Astrocyte (in vitro differentiated cells and primary cell): ENCODE results near the gene CSMD2. TPM values are rescaled to one million over a fixed set of nuclear protein-coding genes. Genes with fewer than 3 reads are reported as not detected.

Experiments
- DNase-seq: peaks from one replicate; pipeline ENCODE4 v3.0.0-alpha.2; 2010; ENCODE audit warnings: low read depth
- FAIRE-seq: peaks from 2 replicates; lab custom pipeline; 2011; peaks lifted over from hg19 to GRCh38; lab: Jason Lieb, UNC
- H2AFZ ChIP-seq: 2 replicates; pipeline ENCODE4 v1.6.0; 2012; ENCODE audit warnings: low read depth, low read length, inconsistent platforms
- H3K27ac ChIP-seq: 2 replicates; pipeline ENCODE4 v1.5.1; 2011; ENCODE audit warnings: low read depth, low read length, inconsistent platforms
- H3K27me3 ChIP-seq: 2 replicates; pipeline ENCODE4 v1.6.0; 2011; ENCODE audit warnings: low read length, inconsistent platforms; ENCODE audit not compliant: insufficient read depth
- H3K36me3 ChIP-seq: 2 replicates; pipeline ENCODE4 v1.5.1; 2011; ENCODE audit warnings: low read length, inconsistent platforms; ENCODE audit not compliant: insufficient read depth
- H3K4me1 ChIP-seq: 2 replicates; pipeline ENCODE4 v1.5.1; 2011; ENCODE audit warnings: low read length, inconsistent platforms; ENCODE audit not compliant: insufficient read depth
- H3K4me2 ChIP-seq: 2 replicates; pipeline ENCODE4 v1.6.0; 2012; ENCODE audit warnings: low read length, inconsistent platforms
- H3K4me3 ChIP-seq: 2 replicates; pipeline ENCODE4 v1.5.1; 2011; ENCODE audit warnings: low read depth, mild to moderate bottlenecking, low read length, inconsistent platforms; ENCODE audit not compliant: insufficient read depth
- H3K79me2 ChIP-seq: 2 replicates; pipeline ENCODE4 v1.6.0; 2012; ENCODE audit warnings: mild to moderate bottlenecking, low read length, inconsistent platforms; ENCODE audit not compliant: insufficient read depth
- H3K9ac ChIP-seq: 2 replicates; pipeline ENCODE4 v1.6.0; 2012; ENCODE audit warnings: mild to moderate bottlenecking, low read length, inconsistent platforms
- H3K9me3 ChIP-seq: 2 replicates; pipeline ENCODE4 v1.5.1; 2012; ENCODE audit warnings: low read depth, mild to moderate bottlenecking, low read length, inconsistent platforms; ENCODE audit not compliant: insufficient read depth
- H4K20me1 ChIP-seq: 2 replicates; pipeline ENCODE4 v1.6.0; 2012; ENCODE audit warnings: low read length, inconsistent platforms; ENCODE audit not compliant: insufficient read depth
- H3K27ac Mint-ChIP-seq: one replicate; pipeline ENCODE4 v1.8.0; 2021; ENCODE audit warnings: mild to moderate bottlenecking, mixed read lengths; ENCODE audit not compliant: unreplicated experiment
- H3K27me3 Mint-ChIP-seq: one replicate; pipeline ENCODE4 v1.8.0; 2021; ENCODE audit warnings: low read depth, mixed read lengths; ENCODE audit not compliant: unreplicated experiment
- H3K36me3 Mint-ChIP-seq: one replicate; pipeline ENCODE4 v1.8.0; 2021; ENCODE audit warnings: low read depth, mixed read lengths; ENCODE audit not compliant: unreplicated experiment
- H3K4me1 Mint-ChIP-seq: one replicate; pipeline ENCODE4 v1.8.0; 2021; ENCODE audit warnings: low read depth, mixed read lengths; ENCODE audit not compliant: unreplicated experiment
- H3K4me3 Mint-ChIP-seq: one replicate; pipeline ENCODE4 v1.8.0; 2021; ENCODE audit warnings: mild to moderate bottlenecking, moderate library complexity, mixed read lengths; ENCODE audit not compliant: unreplicated experiment
- H3K9me3 Mint-ChIP-seq: one replicate; pipeline ENCODE4 v1.8.0; 2021; ENCODE audit warnings: mild to moderate bottlenecking, mixed read lengths; ENCODE audit not compliant: unreplicated experiment
- CTCF ChIP-seq: IDR thresholded peaks from 2 replicates; pipeline ENCODE4 v1.5.1; 2011; ENCODE audit warnings: low read depth, mild to moderate bottlenecking, inconsistent platforms, low read length, moderate library complexity; ENCODE audit not compliant: insufficient read depth
- EZH2 ChIP-seq: IDR thresholded peaks from 2 replicates; pipeline ENCODE4 v1.6.1; 2012; ENCODE audit warnings: mild to moderate bottlenecking, low read length, inconsistent platforms; ENCODE audit not compliant: insufficient read depth
- total RNA-seq: library from RNA; stranded (reverse); gene quantifications from 2 replicates; pipeline ENCODE4 v1.2.1, GENCODE V29; 2021

Gene CSMD2
- total RNA-seq, 1 donor from 2014 or later: 11.1 TPM

- H3K27ac Mint-ChIP-seq: no peak overlapping the region
- FAIRE-seq (no peak), DNase-seq (no peak)
- Histone ChIP-seq H3K27ac (no peak overlapping the region), H3K79me2 (peaks cover 19% of the 10 kb centered on the region), H4K20me1 (peaks cover 29% of the 10 kb centered on the region), H3K9me3 (no peaks in the 10 kb centered on the region), H3K9ac (no peak overlapping the region), H3K4me2 (no peak overlapping the region), H3K27me3 (no peaks in the 10 kb centered on the region), H2AFZ (no peak overlapping the region), H3K36me3 (no peaks in the 10 kb centered on the region), H3K4me3 (no peak overlapping the region), H3K4me1 (no peaks in the 10 kb centered on the region)
- TF ChIP-seq EZH2: no peak
- TF ChIP-seq CTCF: no peak
- no peaks in the 10 kb centered on the region for H3K27me3 Mint-ChIP-seq
- H3K9me3 Mint-ChIP-seq: peaks cover 5% of the 10 kb centered on the region
- no peaks in the 10 kb centered on the region for H3K4me1 Mint-ChIP-seq
- H3K36me3 Mint-ChIP-seq: peaks cover 16% of the 10 kb centered on the region
- no peak overlapping the region for H3K4me3 Mint-ChIP-seq
These were observed 75.3 kb downstream of the CSMD2 start for GRCh38 chr1:34089731-34090130.

DNA sequence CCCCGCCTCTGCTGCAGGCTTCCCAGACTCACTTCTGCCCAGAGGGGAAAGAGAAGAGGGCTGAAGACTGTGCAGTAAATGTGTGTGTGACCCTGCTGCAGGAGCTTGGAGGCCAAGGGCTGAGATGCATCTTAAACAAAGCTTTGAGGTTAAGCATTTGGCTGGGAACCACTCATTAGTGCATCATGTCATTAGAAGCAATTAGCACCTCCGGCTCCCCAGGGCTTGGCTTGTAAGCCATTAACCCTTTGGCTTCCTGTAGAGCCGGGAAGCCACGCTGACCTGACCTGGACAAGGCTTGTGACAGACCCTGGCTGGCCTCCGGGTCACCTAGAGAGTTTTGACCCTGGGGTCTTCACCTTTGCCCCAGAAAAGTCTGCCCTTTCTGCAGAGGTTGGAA lies 77.0 kb downstream of the CSMD2 start:
- Mint-ChIP-seq H3K4me3 (no peak overlapping the region), H3K36me3 (peaks cover 22% of the 10 kb centered on the region), H3K9me3 (peaks cover 12% of the 10 kb centered on the region), H3K27me3 (no peaks in the 10 kb centered on the region), H3K4me1 (no peaks in the 10 kb centered on the region), H3K27ac (no peak overlapping the region)
- FAIRE-seq (no peak), DNase-seq (no peak)
- Histone ChIP-seq H3K27me3 (no peaks in the 10 kb centered on the region), H3K9me3 (no peaks in the 10 kb centered on the region), H3K79me2 (peaks cover 22% of the 10 kb centered on the region), H3K4me3 (no peak overlapping the region), H4K20me1 (peaks cover 29% of the 10 kb centered on the region), H3K4me2 (no peak overlapping the region), H3K27ac (no peak overlapping the region), H2AFZ (no peak overlapping the region), H3K9ac (no peak overlapping the region), H3K36me3 (no peaks in the 10 kb centered on the region), H3K4me1 (no peaks in the 10 kb centered on the region)
- no peak for TF ChIP-seq CTCF
- TF ChIP-seq EZH2: no peak

DNA sequence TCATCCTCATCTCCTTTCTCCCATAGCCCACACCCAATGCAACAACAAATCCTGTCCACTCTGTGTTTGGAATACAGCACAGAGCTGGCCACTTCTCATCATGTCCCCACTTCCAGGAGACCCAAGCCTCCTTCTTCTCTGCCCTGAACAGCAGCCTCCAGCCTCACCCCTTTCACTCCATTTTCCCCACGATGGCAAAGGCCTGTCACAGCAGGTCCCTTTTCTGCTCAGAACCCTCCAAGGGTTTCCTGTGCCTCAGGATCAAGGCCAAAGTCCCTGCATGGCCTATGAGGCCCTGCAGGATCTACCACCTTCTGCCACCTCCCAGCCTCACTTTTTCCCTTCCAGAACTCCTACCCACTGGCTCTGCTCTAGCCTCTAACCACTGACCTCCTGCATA lies 78.5 kb downstream of the CSMD2 start:
- H3K4me1 Mint-ChIP-seq: no peaks in the 10 kb centered on the region
- Histone ChIP-seq H2AFZ (no peak overlapping the region), H3K36me3 (no peaks in the 10 kb centered on the region), H4K20me1 (peaks cover 29% of the 10 kb centered on the region), H3K27me3 (no peaks in the 10 kb centered on the region), H3K4me1 (no peaks in the 10 kb centered on the region), H3K9me3 (no peaks in the 10 kb centered on the region), H3K9ac (no peak overlapping the region), H3K27ac (no peak overlapping the region), H3K4me2 (no peak overlapping the region), H3K79me2 (peaks cover 22% of the 10 kb centered on the region), H3K4me3 (no peak overlapping the region)
- peaks cover 22% of the 10 kb centered on the region for H3K36me3 Mint-ChIP-seq
- no peaks in the 10 kb centered on the region for H3K27me3 Mint-ChIP-seq
- TF ChIP-seq EZH2 (no peak), CTCF (no peak)
- FAIRE-seq (no peak), DNase-seq (no peak)
- H3K4me3 Mint-ChIP-seq: no peak overlapping the region
- H3K9me3 Mint-ChIP-seq: peaks cover 12% of the 10 kb centered on the region
- no peak overlapping the region for H3K27ac Mint-ChIP-seq
